ENCODE data around the gene FSCN2.

The FSCN2 gene

GRCh38 chr17:81508639-81509206 is 19.5 kb upstream of the FSCN2 start:
- Histone ChIP-seq H3K4me1 (ENCODE audit: low read depth, poor library complexity, severe bottlenecking) (peaks cover 20% of the 10 kb centered on the region), H2AFZ (ENCODE audit: low read depth) (no peak overlapping the region), H3K79me2 (ENCODE audit: insufficient read depth, low read depth) (peaks cover 24% of the 10 kb centered on the region), H3K4me2 (no peak overlapping the region), H3K27me3 (ENCODE audit: insufficient read depth, low read depth) (peaks cover 27% of the 10 kb centered on the region), H3K4me3 (IDR thresholded peaks at IDR 0.05; ENCODE audit: insufficient read depth, low read depth, low read length) (no peak overlapping the region), H4K20me1 (ENCODE audit: insufficient read depth) (peaks cover 30% of the 10 kb centered on the region; the same call in 1 of the 2 replicates), H3K9ac (no peak overlapping the region), H3K27ac (no peak overlapping the region), H3K36me3 (ENCODE audit: insufficient read depth) (peaks cover 20% of the 10 kb centered on the region; the same call in 1 of the 2 replicates)
- TF ChIP-seq, protein P1, sequence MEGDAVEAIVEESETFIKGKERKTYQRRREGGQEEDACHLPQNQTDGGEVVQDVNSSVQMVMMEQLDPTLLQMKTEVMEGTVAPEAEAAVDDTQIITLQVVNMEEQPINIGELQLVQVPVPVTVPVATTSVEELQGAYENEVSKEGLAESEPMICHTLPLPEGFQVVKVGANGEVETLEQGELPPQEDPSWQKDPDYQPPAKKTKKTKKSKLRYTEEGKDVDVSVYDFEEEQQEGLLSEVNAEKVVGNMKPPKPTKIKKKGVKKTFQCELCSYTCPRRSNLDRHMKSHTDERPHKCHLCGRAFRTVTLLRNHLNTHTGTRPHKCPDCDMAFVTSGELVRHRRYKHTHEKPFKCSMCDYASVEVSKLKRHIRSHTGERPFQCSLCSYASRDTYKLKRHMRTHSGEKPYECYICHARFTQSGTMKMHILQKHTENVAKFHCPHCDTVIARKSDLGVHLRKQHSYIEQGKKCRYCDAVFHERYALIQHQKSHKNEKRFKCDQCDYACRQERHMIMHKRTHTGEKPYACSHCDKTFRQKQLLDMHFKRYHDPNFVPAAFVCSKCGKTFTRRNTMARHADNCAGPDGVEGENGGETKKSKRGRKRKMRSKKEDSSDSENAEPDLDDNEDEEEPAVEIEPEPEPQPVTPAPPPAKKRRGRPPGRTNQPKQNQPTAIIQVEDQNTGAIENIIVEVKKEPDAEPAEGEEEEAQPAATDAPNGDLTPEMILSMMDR (conservative IDR thresholded peaks at IDR 0.05; ENCODE audit: low read depth, low read length), result no peak

GRCh38 chr17:81509207-81509971 is 18.8 kb upstream of the FSCN2 start:
- peaks cover 30% of the 10 kb centered on the region; the same call in 1 of the 2 replicates for H4K20me1 ChIP-seq (ENCODE audit: insufficient read depth)
- H2AFZ ChIP-seq (ENCODE audit: low read depth), result no peak overlapping the region
- no peak overlapping the region for H3K9ac ChIP-seq
- H3K27me3 ChIP-seq (ENCODE audit: insufficient read depth, low read depth), result peaks cover 23% of the 10 kb centered on the region
- TF ChIP-seq, protein P1 (conservative IDR thresholded peaks at IDR 0.05; ENCODE audit: low read depth, low read length), result no peak
- H3K4me1 ChIP-seq (ENCODE audit: low read depth, poor library complexity, severe bottlenecking), result peaks cover 20% of the 10 kb centered on the region
- no peak overlapping the region for H3K4me3 ChIP-seq (IDR thresholded peaks at IDR 0.05; ENCODE audit: insufficient read depth, low read depth, low read length)
- no peak overlapping the region for H3K27ac ChIP-seq
- H3K4me2 ChIP-seq, result peak overlapping the region; percentile 99; the same call in 1 of the 2 replicates
- H3K79me2 ChIP-seq (ENCODE audit: insufficient read depth, low read depth), result peaks cover 24% of the 10 kb centered on the region
- H3K36me3 ChIP-seq (ENCODE audit: insufficient read depth), result peaks cover 20% of the 10 kb centered on the region; the same call in 1 of the 2 replicates

- TF ChIP-seq, protein P1 (conservative IDR thresholded peaks at IDR 0.05; ENCODE audit: low read depth, low read length), result no peak
- H3K36me3 ChIP-seq (ENCODE audit: insufficient read depth), result peaks cover 20% of the 10 kb centered on the region; the same call in 1 of the 2 replicates
These were observed 18.0 kb upstream of the FSCN2 start for GRCh38 chr17:81509972-81510784.

GRCh38 chr17:81510785-81511553 is 17.2 kb upstream of the FSCN2 start:
- peaks cover 24% of the 10 kb centered on the region for H3K79me2 ChIP-seq (ENCODE audit: insufficient read depth, low read depth)
- peaks cover 25% of the 10 kb centered on the region for H3K4me1 ChIP-seq (ENCODE audit: low read depth, poor library complexity, severe bottlenecking)
- H3K9ac ChIP-seq, result peak overlapping the region; percentile 63; the same call in 1 of the 2 replicates
- TF ChIP-seq, protein P1 (conservative IDR thresholded peaks at IDR 0.05; ENCODE audit: low read depth, low read length), result no peak
- H3K27ac ChIP-seq, result no peak overlapping the region; the same call in 1 of the 2 replicates
- H3K36me3 ChIP-seq (ENCODE audit: insufficient read depth), result peaks cover 20% of the 10 kb centered on the region; the same call in 1 of the 2 replicates
- H3K4me3 ChIP-seq (IDR thresholded peaks at IDR 0.05; ENCODE audit: insufficient read depth, low read depth, low read length), result no peak overlapping the region
- no peak overlapping the region for H2AFZ ChIP-seq (ENCODE audit: low read depth)
- peak overlapping the region; percentile 99 for H3K4me2 ChIP-seq
- H3K27me3 ChIP-seq (ENCODE audit: insufficient read depth, low read depth), result peaks cover 9% of the 10 kb centered on the region
- H4K20me1 ChIP-seq (ENCODE audit: insufficient read depth), result peaks cover 30% of the 10 kb centered on the region; the same call in 1 of the 2 replicates

More at GRCh38 chr17:81509972-81510784, 18.0 kb upstream of the FSCN2 start:
- H3K27ac ChIP-seq, result no peak overlapping the region
- H3K4me1 ChIP-seq (ENCODE audit: low read depth, poor library complexity, severe bottlenecking), result peaks cover 20% of the 10 kb centered on the region
- no peak overlapping the region for H3K4me3 ChIP-seq (IDR thresholded peaks at IDR 0.05; ENCODE audit: insufficient read depth, low read depth, low read length)
- peak overlapping the region; percentile 99 for H3K4me2 ChIP-seq
- H4K20me1 ChIP-seq (ENCODE audit: insufficient read depth), result peaks cover 30% of the 10 kb centered on the region; the same call in 1 of the 2 replicates
- peaks cover 24% of the 10 kb centered on the region for H3K79me2 ChIP-seq (ENCODE audit: insufficient read depth, low read depth)
- H2AFZ ChIP-seq (ENCODE audit: low read depth), result no peak overlapping the region
- peaks cover 16% of the 10 kb centered on the region for H3K27me3 ChIP-seq (ENCODE audit: insufficient read depth, low read depth)
- peak overlapping the region; percentile 4; the same call in 1 of the 2 replicates for H3K9ac ChIP-seq
